Ascending aorta (tissue), 2 donors: ENCODE data around the gene TBRG1. TPM values are rescaled to one million over a fixed set of nuclear protein-coding genes. Genes with fewer than 3 reads are reported as not detected.

Experiments
- DNase-seq, 2 donors: peaks; one replicate each; pipeline ENCODE4 v3.0.0-alpha.2; 2019; ENCODE audit warnings: low spot score in 2 of 2
- H3K27ac ChIP-seq, 2 donors: fragments of 200-600 bp; sonication (generic); one replicate each; pipeline ENCODE4 v1.5.1; 2016 to 2017; ENCODE audit warnings: mild to moderate bottlenecking in 1 of 2
- H3K27me3 ChIP-seq: fragments of 200-600 bp; sonication (generic); one replicate; pipeline ENCODE4 v1.5.1; 2017
- H3K36me3 ChIP-seq, 2 donors: fragments of 200-600 bp; sonication (generic); one replicate each; pipeline ENCODE4 v1.5.1; 2016
- H3K4me1 ChIP-seq, 2 donors: fragments of 200-600 bp; sonication (generic); one replicate each; pipeline ENCODE4 v1.5.1; 2016 to 2017; ENCODE audit warnings: mild to moderate bottlenecking in 1 of 2
- H3K4me3 ChIP-seq, 2 donors: fragments of 200-600 bp; sonication (generic); one replicate each; pipeline ENCODE4 v1.5.1; 2016 to 2017; ENCODE audit warnings: mild to moderate bottlenecking in 1 of 2
- H3K9me3 ChIP-seq, 2 donors: fragments of 200-600 bp; sonication (generic); one replicate each; pipeline ENCODE4 v1.5.1; 2016
- CTCF ChIP-seq, 3 experiments: fragments of 200-600 bp in 2 of 3; fragments of 450-650 bp in 1 of 3; sonication (generic) in 2 of 3; IDR thresholded peaks; one replicate each; pipeline ENCODE4 v1.5.1; 2016 to 2019; ENCODE audit warnings: antibody characterized with exemption in 3 of 3, mild to moderate bottlenecking in 1 of 3, moderate library complexity in 1 of 3
- intact Hi-C: fragments of 100-400 bp; cut with DNase I; formaldehyde crosslinking; loops from one replicate; pipeline ENCODE4 v1.15.1; 2023
- total RNA-seq: library from RNA; depleted of rRNA; stranded (reverse); fragments of >200 nt; gene quantifications from one replicate; pipeline ENCODE4 v1.1.0, GENCODE V29; 2016

Gene TBRG1
- total RNA-seq, 1 donor from 2014 or later = 21.2 TPM

GRCh38 chr11:124633355-124633754 is 10.7 kb downstream of the TBRG1 start:
- DNase-seq = no peak
- H3K4me1 ChIP-seq = peaks cover 0 to 3% of the 10 kb centered on the region in 2 donors
- no peak overlapping the region for H3K4me3 ChIP-seq
- no peak overlapping the region for H3K27ac ChIP-seq
- peak in 1 of 3 experiments; percentile 32 for TF ChIP-seq CTCF (IDR thresholded peaks at IDR 0.05)
- H3K36me3 ChIP-seq = peaks cover 34 to 57% of the 10 kb centered on the region in 2 donors
- intact Hi-C loops = no loop called here
- H3K9me3 ChIP-seq = no peaks in the 10 kb centered on the region
- H3K27me3 ChIP-seq = no peaks in the 10 kb centered on the region

DNA sequence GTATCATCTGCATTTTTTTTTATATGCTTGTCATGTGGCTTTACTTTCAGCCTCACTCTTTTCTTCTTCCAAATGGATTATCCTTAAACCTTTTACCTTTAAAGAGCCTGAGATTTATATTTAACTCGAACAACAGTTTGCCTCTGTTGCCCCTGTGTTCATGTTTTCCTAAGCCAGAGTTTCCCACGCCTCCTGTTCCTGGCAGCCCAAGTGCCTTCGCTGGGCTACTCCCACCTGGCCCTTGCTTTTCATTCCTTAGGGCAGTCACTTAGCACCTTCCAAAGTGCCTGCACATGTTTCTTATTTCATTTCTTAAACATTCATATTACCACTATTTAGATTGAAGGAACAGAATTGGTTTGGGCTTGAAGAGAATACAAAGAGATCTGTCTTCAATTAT is 13.3 kb downstream of the TBRG1 start:
- DNase-seq = no peak
- H3K27me3 ChIP-seq = no peaks in the 10 kb centered on the region
- intact Hi-C loops = no loop called here
- no peaks in the 10 kb centered on the region for H3K9me3 ChIP-seq
- H3K27ac ChIP-seq = peak overlapping the region; percentile 49 to 60
- H3K36me3 ChIP-seq = peaks cover 23 to 57% of the 10 kb centered on the region in 2 donors
- peaks cover 0 to 3% of the 10 kb centered on the region in 2 donors for H3K4me1 ChIP-seq
- no peak overlapping the region for H3K4me3 ChIP-seq
- no peak for TF ChIP-seq CTCF (IDR thresholded peaks at IDR 0.05)

GRCh38 chr11:124638500-124638899 is 15.8 kb downstream of the TBRG1 start:
- H3K27ac ChIP-seq = no peak overlapping the region

GRCh38 chr11:124639186-124639585 is 16.5 kb downstream of the TBRG1 start:
- Histone ChIP-seq H3K27ac (no peak overlapping the region), H3K4me3 (no peak overlapping the region), H3K9me3 (no peaks in the 10 kb centered on the region), H3K4me1 (peaks cover 0 to 4% of the 10 kb centered on the region in 2 donors), H3K36me3 (peaks cover 0 to 26% of the 10 kb centered on the region in 2 donors), H3K27me3 (no peaks in the 10 kb centered on the region)
- intact Hi-C loops = no loop called here
- DNase-seq = no peak
- no peak for TF ChIP-seq CTCF (IDR thresholded peaks at IDR 0.05)

More at GRCh38 chr11:124638500-124638899, 15.8 kb downstream of the TBRG1 start:
- no peak overlapping the region for H3K4me3 ChIP-seq
- peaks cover 0 to 32% of the 10 kb centered on the region in 2 donors for H3K36me3 ChIP-seq
- no peaks in the 10 kb centered on the region for H3K9me3 ChIP-seq
- TF ChIP-seq CTCF (IDR thresholded peaks at IDR 0.05) = no peak
- H3K4me1 ChIP-seq = peaks cover 0 to 6% of the 10 kb centered on the region in 2 donors
- DNase-seq = no peak
- H3K27me3 ChIP-seq = no peaks in the 10 kb centered on the region
- intact Hi-C loops = no loop called here

GRCh38 chr11:124640666-124641065 is 18.0 kb downstream of the TBRG1 start:
- Histone ChIP-seq H3K4me1 (peaks cover 0 to 3% of the 10 kb centered on the region in 2 donors), H3K36me3 (peaks cover 0 to 25% of the 10 kb centered on the region in 2 donors), H3K27ac (no peak overlapping the region), H3K9me3 (no peaks in the 10 kb centered on the region), H3K4me3 (no peak overlapping the region), H3K27me3 (no peaks in the 10 kb centered on the region)
- intact Hi-C loops = loop anchor here (10.0 kb wide), 1 partner anchor 1244 kb away; the partner anchor contains the start of gene HYLS1
- TF ChIP-seq CTCF (IDR thresholded peaks at IDR 0.05) = no peak
- no peak for DNase-seq

DNA sequence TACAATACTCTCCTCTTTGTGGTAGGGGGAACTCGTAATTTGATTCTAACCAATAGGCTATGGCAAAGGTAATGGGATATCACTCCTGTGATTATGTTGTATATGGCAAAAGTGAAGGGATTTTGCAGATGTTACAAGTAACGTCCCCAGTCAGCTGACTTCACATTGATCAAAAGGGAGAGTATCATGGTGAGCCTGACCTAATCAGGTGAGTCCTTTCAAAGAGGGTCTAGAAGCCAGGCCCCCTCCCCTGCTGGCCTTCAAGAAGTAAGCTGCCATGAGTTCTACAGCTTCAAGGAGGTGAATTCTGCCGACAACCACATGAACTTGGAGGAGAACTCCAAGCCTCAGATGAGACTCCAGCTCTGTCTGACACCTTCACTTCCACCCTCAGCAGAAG is 20.0 kb downstream of the TBRG1 start:
- Histone ChIP-seq H3K27me3 (no peaks in the 10 kb centered on the region), H3K9me3 (no peaks in the 10 kb centered on the region), H3K36me3 (peaks cover 0 to 15% of the 10 kb centered on the region in 2 donors), H3K27ac (peak overlapping the region; percentile 78 to 85), H3K4me1 (peaks cover 0 to 3% of the 10 kb centered on the region in 2 donors), H3K4me3 (no peak overlapping the region)
- no peak for TF ChIP-seq CTCF (IDR thresholded peaks at IDR 0.05)
- intact Hi-C loops = loop anchor here (1.0 to 10.0 kb wide), 2 partner anchors 158 to 1242 kb away; partner anchors contain the start of genes HYLS1 and MSANTD2
- DNase-seq = no peak
